22Rv1 (cell line): ENCODE results near the gene KLHDC4.

Source experiments
- CTCF ChIP-seq: fragments of 450-650 bp; IDR thresholded peaks from 2 replicates; pipeline ENCODE4 v1.5.1; 2017; ENCODE audit warnings: mild to moderate bottlenecking
- ZFX ChIP-seq: fragments of 450-650 bp; IDR thresholded peaks from 2 replicates; pipeline ENCODE4 v1.6.1; 2017; ENCODE audit warnings: antibody characterized with exemption, borderline replicate concordance

GRCh38 chr16:87739801-87740200, 26.0 kb downstream of the KLHDC4 start:
- no peak for TF ChIP-seq CTCF
- no peak for TF ChIP-seq ZFX
